EH (cell line): ENCODE results near the gene IER5.

Experiments
- DNase-seq: peaks from one replicate; pipeline ENCODE4 v3.0.0-alpha.2; 2015; ENCODE audit warnings: low read depth

IER5 gene

DNA sequence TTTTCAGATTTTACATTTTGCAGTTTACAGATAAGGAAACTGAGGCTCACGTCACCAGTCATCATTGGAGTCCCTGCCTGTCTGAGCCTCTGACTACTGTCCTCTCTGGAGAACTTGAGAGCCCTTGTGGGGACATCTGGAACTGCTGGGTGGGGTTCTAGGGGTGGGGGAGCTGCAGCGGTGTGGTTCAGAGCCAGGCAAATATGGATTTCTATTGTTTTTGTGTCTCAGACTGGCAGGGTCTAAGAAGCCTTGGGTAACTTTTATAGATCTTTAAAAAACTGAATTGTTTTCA lies 46.9 kb downstream of the IER5 start:
- DNase-seq: peak; percentile 72

DNA sequence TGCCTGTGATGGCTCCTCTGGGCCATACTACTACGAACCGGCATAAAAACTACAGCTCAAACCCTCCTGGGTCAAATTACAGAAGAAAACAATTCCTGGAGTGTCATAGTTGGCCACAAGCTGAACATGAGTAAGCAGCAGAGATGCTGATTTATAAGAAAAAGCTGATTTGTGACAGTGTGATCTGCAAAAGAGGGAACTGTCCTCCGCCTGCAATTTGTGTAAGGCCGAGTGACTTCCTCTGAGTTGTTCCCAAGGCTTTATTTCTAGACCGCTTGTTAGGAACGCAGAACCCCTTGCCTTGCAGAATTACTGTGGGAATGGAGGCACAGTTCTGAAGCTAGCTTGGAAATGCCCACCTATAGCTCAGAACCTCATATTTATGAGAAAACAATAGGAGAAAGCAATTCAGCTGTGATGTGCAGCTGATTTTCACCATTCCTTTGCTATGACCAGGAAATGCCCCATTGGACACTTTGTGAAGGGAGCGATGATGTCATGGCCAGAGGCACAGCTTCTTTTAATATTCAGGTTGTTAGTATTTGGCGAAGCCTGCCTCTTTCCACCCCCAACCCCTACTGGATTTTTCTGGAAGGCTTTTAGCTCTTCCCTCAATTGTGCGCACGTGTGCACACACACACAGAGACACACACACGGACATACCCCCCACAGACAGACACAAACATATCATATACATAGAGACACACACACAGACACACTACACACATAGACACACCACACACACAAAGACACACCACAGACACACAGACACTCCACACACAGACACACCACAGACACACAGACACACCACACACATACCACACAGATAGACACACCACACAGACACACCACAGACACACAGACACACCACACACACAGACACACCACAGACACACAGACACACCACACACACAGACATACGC lies 47.6 kb downstream of the IER5 start:
- peak; percentile 96 for DNase-seq

DNA sequence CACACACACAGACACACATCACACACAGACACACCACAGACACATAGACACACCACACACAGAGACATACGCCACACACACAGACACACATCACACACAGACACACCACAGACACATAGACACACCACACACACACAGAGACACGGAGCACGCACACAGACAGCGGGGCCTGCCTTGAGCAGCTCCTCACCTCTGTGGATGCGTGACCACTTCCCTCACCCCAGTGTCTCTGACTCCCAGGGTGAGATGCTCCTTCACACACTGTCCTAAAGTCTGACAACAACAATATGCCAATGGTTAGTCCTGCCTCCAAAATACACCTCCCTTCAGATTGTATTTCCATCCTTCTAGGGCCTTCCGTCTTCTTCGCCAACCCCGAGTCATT lies 48.2 kb downstream of the IER5 start:
- no peak for DNase-seq

DNA sequence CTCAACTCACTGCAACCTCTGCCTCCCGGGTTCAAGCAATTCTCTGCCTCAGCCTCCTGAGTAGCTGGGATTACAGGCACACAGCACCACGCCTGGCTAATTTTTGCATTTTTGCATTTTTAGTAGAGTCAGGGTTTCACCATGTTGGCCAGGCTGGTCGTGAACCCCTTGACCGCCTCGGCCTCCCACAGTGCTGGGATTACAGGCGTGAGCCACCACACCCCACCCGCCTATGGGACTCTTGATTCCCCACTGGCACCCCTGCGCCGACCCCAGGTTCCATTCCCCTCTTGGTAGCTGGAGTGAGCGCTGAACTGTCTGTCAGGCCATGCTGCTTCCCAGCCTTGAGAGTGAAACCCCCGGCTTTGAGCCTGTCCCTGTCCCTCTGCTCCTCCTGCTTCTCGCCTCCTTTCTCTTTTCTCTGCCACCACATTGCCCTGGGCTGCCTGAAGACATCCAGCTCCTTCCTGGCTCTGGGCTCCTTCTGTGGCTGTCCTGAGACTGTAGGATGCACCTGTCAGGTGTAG lies 48.8 kb downstream of the IER5 start:
- no peak for DNase-seq

DNA sequence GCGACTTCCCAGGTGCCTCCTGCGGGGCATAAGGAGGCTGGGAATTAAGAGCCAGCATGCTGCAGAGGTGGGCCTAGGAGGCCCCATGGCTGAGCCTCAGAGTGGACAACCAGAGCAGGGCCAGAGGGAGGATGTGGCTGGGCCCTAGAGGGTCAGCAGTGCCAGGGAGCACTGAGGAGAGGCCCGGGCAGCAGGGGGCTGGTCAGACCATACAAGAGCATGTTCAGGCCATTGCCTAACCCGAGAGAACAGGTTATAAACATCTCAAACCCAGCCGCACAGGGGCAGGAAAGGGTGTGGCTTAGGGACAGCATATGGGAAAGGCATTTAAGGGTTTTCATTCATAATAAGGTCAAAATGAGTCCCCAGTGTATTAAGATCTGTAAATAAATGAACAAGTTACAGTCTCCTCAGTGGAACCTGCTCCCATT lies 51.1 kb downstream of the IER5 start:
- DNase-seq: peak; percentile 80

DNA sequence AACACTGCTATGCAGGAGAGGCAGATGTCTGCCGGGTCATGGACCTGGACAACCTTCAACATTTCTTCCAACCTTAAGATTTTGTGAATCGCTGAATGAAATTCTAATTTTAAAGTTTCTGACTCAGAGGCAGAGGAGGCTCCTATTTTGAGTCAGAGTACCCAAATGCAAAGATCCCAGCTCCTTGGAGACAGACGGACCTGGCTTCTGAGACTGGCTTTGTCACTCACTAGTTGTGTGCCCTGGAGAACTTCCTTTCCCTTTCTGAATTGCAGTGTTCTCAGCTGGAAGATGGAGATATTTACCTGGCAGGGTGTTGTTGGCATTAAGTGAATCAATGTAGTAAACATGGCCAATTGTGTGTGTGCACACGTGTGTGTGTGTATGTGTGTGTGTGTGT lies 51.9 kb downstream of the IER5 start:
- DNase-seq: peak; percentile 61

DNA sequence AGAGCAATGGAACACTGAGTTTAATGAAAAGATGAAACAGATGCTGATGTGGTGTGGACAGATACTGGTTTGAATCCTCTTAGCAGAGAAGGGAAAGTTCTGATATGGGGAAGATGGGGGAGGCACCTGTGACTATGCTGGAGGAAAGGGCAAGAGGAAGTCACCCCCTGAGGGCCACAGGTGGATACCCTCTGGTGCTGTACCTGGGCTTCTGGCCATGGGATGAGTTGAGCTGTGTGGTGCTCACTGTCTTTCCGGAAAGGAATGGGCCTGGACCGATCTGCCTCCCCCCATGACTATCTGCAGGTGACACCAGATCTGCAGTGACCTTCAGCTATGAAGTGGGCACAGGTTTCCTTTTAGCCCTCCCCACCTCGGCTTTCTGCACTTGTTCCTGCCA lies 52.4 kb downstream of the IER5 start:
- no peak for DNase-seq

DNA sequence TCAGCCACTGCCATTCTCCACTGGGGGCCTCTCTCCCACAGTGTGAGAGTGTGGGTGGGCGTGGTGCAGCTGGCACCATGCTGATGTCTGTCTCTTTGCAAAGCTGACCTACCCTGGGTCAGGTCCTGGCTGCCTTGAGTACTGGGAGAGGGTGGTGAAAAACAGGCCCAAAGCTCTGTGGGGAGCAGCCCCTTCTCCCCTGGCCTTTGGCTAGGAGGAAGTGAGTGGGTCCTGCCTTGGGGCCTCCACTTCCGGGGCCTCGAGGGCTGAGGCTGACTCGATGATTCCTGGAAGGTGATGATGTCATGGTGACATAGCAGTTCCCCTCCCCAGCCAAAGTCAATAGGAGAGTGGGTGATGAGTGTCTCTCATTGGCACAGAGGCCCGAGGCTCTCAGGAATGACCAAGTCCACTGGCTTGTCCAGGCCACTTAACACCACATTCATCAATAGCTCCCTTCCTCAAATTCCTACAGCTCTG lies 53.0 kb downstream of the IER5 start:
- peak; percentile 93 for DNase-seq
